GM12873 (cell line): ENCODE data around the gene MLLT10.

ENCODE experiments used
- TF ChIP-seq, protein P1 (sequence below): IDR thresholded peaks from 2 replicates; pipeline ENCODE4 v1.5.1; 2012; ENCODE audit warnings: low read depth, mild to moderate bottlenecking, moderate library complexity, low read length, control low read depth; ENCODE audit not compliant: insufficient read depth; ENCODE audit errors: missing control alignments

The MLLT10 gene

DNA sequence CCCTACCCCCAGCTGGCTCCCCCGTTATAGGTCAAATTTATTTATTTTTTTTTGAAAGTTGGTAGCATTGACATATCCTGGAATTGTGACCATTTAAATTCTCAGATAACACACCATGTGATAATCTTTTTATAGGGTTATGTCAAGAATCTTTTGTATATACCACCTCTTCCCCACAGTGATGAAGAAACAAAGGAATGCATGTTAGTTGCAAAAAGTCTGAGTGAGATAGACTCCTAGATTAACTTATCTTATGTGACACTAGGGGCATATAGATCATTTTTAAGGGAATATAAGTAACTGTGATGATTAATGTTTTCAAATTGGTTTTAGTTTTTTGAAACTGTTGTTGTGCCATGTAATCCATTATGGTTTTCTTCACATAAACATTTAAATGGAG is 68.3 kb downstream of the MLLT10 start:
- TF ChIP-seq, protein P1, sequence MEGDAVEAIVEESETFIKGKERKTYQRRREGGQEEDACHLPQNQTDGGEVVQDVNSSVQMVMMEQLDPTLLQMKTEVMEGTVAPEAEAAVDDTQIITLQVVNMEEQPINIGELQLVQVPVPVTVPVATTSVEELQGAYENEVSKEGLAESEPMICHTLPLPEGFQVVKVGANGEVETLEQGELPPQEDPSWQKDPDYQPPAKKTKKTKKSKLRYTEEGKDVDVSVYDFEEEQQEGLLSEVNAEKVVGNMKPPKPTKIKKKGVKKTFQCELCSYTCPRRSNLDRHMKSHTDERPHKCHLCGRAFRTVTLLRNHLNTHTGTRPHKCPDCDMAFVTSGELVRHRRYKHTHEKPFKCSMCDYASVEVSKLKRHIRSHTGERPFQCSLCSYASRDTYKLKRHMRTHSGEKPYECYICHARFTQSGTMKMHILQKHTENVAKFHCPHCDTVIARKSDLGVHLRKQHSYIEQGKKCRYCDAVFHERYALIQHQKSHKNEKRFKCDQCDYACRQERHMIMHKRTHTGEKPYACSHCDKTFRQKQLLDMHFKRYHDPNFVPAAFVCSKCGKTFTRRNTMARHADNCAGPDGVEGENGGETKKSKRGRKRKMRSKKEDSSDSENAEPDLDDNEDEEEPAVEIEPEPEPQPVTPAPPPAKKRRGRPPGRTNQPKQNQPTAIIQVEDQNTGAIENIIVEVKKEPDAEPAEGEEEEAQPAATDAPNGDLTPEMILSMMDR: no peak

- TF ChIP-seq, protein P1: no peak
Observed at GRCh38 chr10:21603721-21604120, 69.7 kb downstream of the MLLT10 start.

DNA sequence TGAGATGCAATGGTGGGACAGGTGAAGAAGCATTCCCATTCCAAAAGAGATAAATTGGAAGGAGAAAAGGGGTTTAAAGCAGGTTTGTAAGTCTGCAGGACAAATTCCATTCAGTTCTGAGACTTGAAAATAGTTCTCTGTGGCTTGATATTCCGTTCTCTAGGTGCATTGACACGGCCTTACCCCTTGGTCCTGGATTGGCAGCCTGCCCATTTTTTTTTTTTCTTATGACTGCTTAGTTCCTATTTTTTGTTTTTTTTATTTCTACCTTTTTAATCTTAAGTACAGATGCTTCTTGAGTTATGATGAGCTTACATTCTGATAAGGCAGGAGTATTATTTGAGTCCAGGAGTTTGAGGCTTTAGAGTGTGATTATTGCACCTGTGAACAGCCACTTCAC is 70.6 kb downstream of the MLLT10 start:
- TF ChIP-seq, protein P1: no peak

DNA sequence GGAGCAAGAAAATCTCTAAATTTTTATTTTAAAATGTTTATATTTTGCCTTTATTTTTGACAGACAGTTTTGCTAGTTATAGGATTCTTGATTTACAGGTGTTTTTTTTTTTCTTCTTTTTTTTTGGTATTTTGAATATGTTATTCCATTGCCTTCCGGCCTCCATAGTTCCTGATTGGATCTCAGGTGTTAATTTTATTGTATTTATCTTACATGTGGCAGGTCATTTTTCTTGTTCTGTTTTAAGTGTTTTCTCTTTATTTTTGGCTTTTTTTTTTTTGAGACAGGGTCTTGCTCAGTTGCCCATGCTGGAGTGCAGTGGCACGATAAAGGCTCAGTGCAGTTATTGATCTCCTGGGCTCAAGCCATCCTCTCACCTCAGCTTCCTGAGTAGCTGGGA is 73.9 kb downstream of the MLLT10 start:
- TF ChIP-seq, protein P1: no peak

- TF ChIP-seq, protein P1: no peak
Observed at GRCh38 chr10:21614000-21614399, 80.0 kb downstream of the MLLT10 start.

GRCh38 chr10:21617267-21617666 is 83.2 kb downstream of the MLLT10 start:
- TF ChIP-seq, protein P1: no peak

DNA sequence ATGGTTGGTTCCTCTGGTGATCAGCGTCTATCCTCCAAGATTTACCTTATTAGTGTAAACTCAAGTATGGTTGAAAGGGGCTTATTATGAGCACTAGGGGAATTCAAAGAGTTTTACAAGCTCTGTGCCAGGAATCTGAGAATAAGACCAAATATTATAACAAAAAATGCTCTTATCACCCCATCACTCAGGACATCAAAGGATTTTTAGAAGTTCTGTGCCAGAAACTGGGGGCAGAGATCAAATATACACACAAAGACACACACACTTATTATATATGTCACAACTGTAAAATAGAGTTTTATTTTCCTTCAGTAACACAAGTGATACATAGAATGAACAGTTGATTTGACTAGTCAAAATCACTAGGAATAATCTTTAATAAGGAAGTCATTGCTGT is 89.3 kb downstream of the MLLT10 start:
- TF ChIP-seq, protein P1: no peak

GRCh38 chr10:21624951-21625350 is 90.9 kb downstream of the MLLT10 start:
- TF ChIP-seq, protein P1: no peak
